GM18517 (cell line): ENCODE measurements around the gene BTBD10.

Source experiments
- ATAC-seq: cut with Tn5 transposase; IDR thresholded peaks from one replicate; pipeline ENCODE4 v1.9.1; 2021; ENCODE audit warnings: mild to moderate bottlenecking, moderate library complexity; ENCODE audit not compliant: unreplicated experiment

Gene BTBD10

GRCh38 chr11:13376402-13376801 is 86.6 kb downstream of the BTBD10 start:
- ATAC-seq, result no peak

GRCh38 chr11:13375798-13376197 is 87.2 kb downstream of the BTBD10 start:
- ATAC-seq, result no peak

GRCh38 chr11:13373216-13373615 is 89.8 kb downstream of the BTBD10 start:
- no peak for ATAC-seq

- ATAC-seq, result no peak
Measured at GRCh38 chr11:13368041-13368446, 95.0 kb downstream of the BTBD10 start.

- ATAC-seq, result no peak
Measured at GRCh38 chr11:13367115-13367514, 95.9 kb downstream of the BTBD10 start.

GRCh38 chr11:13366266-13367026 is 96.6 kb downstream of the BTBD10 start:
- ATAC-seq, result no peak

GRCh38 chr11:13364388-13364787 is 98.6 kb downstream of the BTBD10 start:
- ATAC-seq, result no peak

- ATAC-seq, result no peak
Measured at GRCh38 chr11:13362596-13363109, 100.4 kb downstream of the BTBD10 start.

GRCh38 chr11:13358596-13359270 is 104.3 kb downstream of the BTBD10 start:
- no peak for ATAC-seq

GRCh38 chr11:13357232-13357631 is 105.8 kb downstream of the BTBD10 start:
- ATAC-seq, result no peak

GRCh38 chr11:13355191-13355590 is 107.8 kb downstream of the BTBD10 start:
- ATAC-seq, result no peak

GRCh38 chr11:13354335-13354734 is 108.7 kb downstream of the BTBD10 start:
- no peak for ATAC-seq

GRCh38 chr11:13352711-13353110 is 110.3 kb downstream of the BTBD10 start:
- no peak for ATAC-seq

- no peak for ATAC-seq
Measured at GRCh38 chr11:13349581-13349980, 113.4 kb downstream of the BTBD10 start.

- ATAC-seq, result no peak
Measured at GRCh38 chr11:13349046-13349445, 114.0 kb downstream of the BTBD10 start.

- no peak for ATAC-seq
Measured at GRCh38 chr11:13348305-13348704, 114.7 kb downstream of the BTBD10 start.

GRCh38 chr11:13347901-13348300 is 115.1 kb downstream of the BTBD10 start:
- ATAC-seq, result no peak

GRCh38 chr11:13346470-13346869 is 116.6 kb downstream of the BTBD10 start:
- no peak for ATAC-seq

- no peak for ATAC-seq
Measured at GRCh38 chr11:13344818-13345217, 118.2 kb downstream of the BTBD10 start.

GRCh38 chr11:13343931-13344717 is 118.9 kb downstream of the BTBD10 start:
- peak; percentile 66 for ATAC-seq

- peak; percentile 52 for ATAC-seq
Measured at GRCh38 chr11:13343067-13343466, 120.0 kb downstream of the BTBD10 start.
